HepG2 (cell line): ENCODE data around the gene IL22. TPM values are rescaled to one million over a fixed set of nuclear protein-coding genes. Genes with fewer than 3 reads are reported as not detected.

Experiments
- ATAC-seq: fragments of 200-7000 bp; cut with Tn5 transposase; 3 replicates; pipeline ENCODE4 v1.9.1; 2020; ENCODE audit warnings: mild to moderate bottlenecking, moderate library complexity
- BruUV-seq: library from RNA; stranded (reverse); fragments of 400-500 nt; replicated peaks from 2 replicates; lab custom pipeline; 2021; lab: Mats Ljungman, UMichigan
- CTCF ChIA-PET: fragments of 300-600 bp; formaldehyde crosslinking; extraction: SDS; loops from one replicate; lab custom pipeline; 2021; ENCODE audit warnings: low total read pairs, inconsistent platforms, low intra/inter-chr PET ratio; lab: Yijun Ruan, JAX
- POLR2A ChIA-PET: fragments of 350-600 bp; sonication (Branson Sonifier 250); formaldehyde crosslinking; loops from one replicate; lab custom pipeline; 2020; ENCODE audit warnings: antibody characterized with exemption, inconsistent platforms; lab: Yijun Ruan, JAX
- DNase-seq: peaks from one replicate; pipeline ENCODE4 v3.0.0-alpha.2; 2015; ENCODE audit warnings: low spot score
- FAIRE-seq: peaks from 3 replicates; lab custom pipeline; 2011; peaks lifted over from hg19 to GRCh38; lab: Jason Lieb, UNC
- H2AFZ ChIP-seq: one replicate; pipeline ENCODE4 v1.6.1; 2011; ENCODE audit warnings: low read length, inconsistent platforms
- H3K27ac ChIP-seq: fragments of 300-600 bp; 3 replicates; pipeline ENCODE4 v1.8.0; 2011; ENCODE audit warnings: mixed run types, mild to moderate bottlenecking, mixed read lengths, low read length, inconsistent platforms; ENCODE audit not compliant: insufficient read depth; ENCODE audit errors: extremely low read length
- H3K27me3 ChIP-seq, 2 experiments: fragments of 200-600 bp in 1 of 2; 2 replicates in 1 of 2; 3 replicates in 1 of 2; pipeline versions ENCODE4 v1.6.0 to v1.8.0; 2011; ENCODE audit warnings: low read length in 2 of 2, mild to moderate bottlenecking in 2 of 2, moderate library complexity in 2 of 2, inconsistent platforms in 1 of 2; ENCODE audit not compliant: insufficient read depth in 2 of 2, control insufficient read depth in 1 of 2
- H3K36me3 ChIP-seq, 2 experiments: fragments of 200-600 bp in 1 of 2; replicated peaks in 1 of 2; 2 replicates in 1 of 2; 3 replicates in 1 of 2; pipeline versions ENCODE4 v1.5.1 to v1.8.0; 2011; ENCODE audit warnings: low read length in 2 of 2, inconsistent platforms in 1 of 2; ENCODE audit not compliant: insufficient read depth in 2 of 2, control insufficient read depth in 1 of 2
- H3K4me1 ChIP-seq: 2 replicates; pipeline ENCODE4 v1.5.1; 2012; ENCODE audit warnings: low read length, inconsistent platforms; ENCODE audit not compliant: insufficient read depth
- H3K4me2 ChIP-seq: 2 replicates; pipeline ENCODE4 v1.6.0; 2011; ENCODE audit warnings: low read depth, low read length, inconsistent platforms
- H3K4me3 ChIP-seq, 3 experiments: fragments of 200-600 bp in 1 of 3; sonication (generic), shearing (Covaris generic) in 1 of 3; replicated peaks in 1 of 3; 2 replicates each; pipeline ENCODE4 v1.5.1; 2011 to 2016; ENCODE audit warnings: low read length in 3 of 3, inconsistent platforms in 2 of 3, low read depth in 2 of 3, mild to moderate bottlenecking in 2 of 3, control low read depth in 1 of 3, mixed read lengths in 1 of 3; ENCODE audit not compliant: insufficient read depth in 1 of 3
- H3K79me2 ChIP-seq: one replicate; pipeline ENCODE4 v1.6.1; 2011; ENCODE audit warnings: low read length, inconsistent platforms; ENCODE audit not compliant: insufficient read depth
- H3K9ac ChIP-seq: 2 replicates; pipeline ENCODE4 v1.6.0; 2011; ENCODE audit warnings: mild to moderate bottlenecking, low read depth, low read length, inconsistent platforms; ENCODE audit not compliant: insufficient read depth
- H3K9me3 ChIP-seq: 2 replicates; pipeline ENCODE4 v1.5.1; 2012; ENCODE audit warnings: mild to moderate bottlenecking, low read length
- H4K20me1 ChIP-seq: 2 replicates; pipeline ENCODE4 v1.6.0; 2011; ENCODE audit warnings: inconsistent platforms, mild to moderate bottlenecking, low read length, moderate library complexity; ENCODE audit not compliant: insufficient read depth
- DMAP1 ChIP-seq: IDR thresholded peaks from 2 replicates; pipeline ENCODE4 v1.6.1; 2016
- HNRNPLL ChIP-seq: fragments of 200-400 bp; formaldehyde crosslinking; IDR thresholded peaks from 2 replicates; pipeline ENCODE4 v1.6.1; 2017; ENCODE audit warnings: mild to moderate bottlenecking, low read depth, low read length; ENCODE audit not compliant: poor library complexity, severe bottlenecking
- NR2F1 ChIP-seq, 2 experiments: fragments of 450-650 bp in 1 of 2; formaldehyde crosslinking in 1 of 2; IDR thresholded peaks; 2 replicates each; pipeline versions ENCODE4 v1.5.0 to v1.6.1; 2016 to 2020; ENCODE audit warnings: mild to moderate bottlenecking in 1 of 2, missing compliant biosample characterization in 1 of 2, missing genetic modification reagents in 1 of 2, moderate library complexity in 1 of 2
- ZNF331 ChIP-seq: sonication (generic); formaldehyde crosslinking; IDR thresholded peaks from 2 replicates; pipeline ENCODE4 v1.4.0; 2020; ENCODE audit warnings: missing genetic modification reagents
- ZNF784 ChIP-seq: sonication (generic); formaldehyde crosslinking; IDR thresholded peaks from 2 replicates; pipeline ENCODE4 v1.5.1; 2020; ENCODE audit warnings: missing genetic modification reagents, mild to moderate bottlenecking, borderline replicate concordance
- ZNF790 ChIP-seq: sonication (generic); formaldehyde crosslinking; IDR thresholded peaks from 2 replicates; pipeline ENCODE4 v1.8.0; 2022; ENCODE audit warnings: missing genetic modification reagents, mild to moderate bottlenecking, borderline replicate concordance
- WGBS: methylation state at CpG from one replicate; pipeline ENCODE4 v1.1.6; 2017; ENCODE audit warnings: low lambda C conversion rate; 5-methylcytosine and 5-hydroxymethylcytosine counted together
- in situ Hi-C: cut with HindIII; loops from 2 replicates; pipeline ENCODE4 v1.10.0; 2017; ENCODE audit warnings: low pct_unique_long_range_greater_than_20kb; ENCODE audit not compliant: extremely low pct_ligation_motif_present
- intact Hi-C: fragments of 100-400 bp; cut with micrococcal nuclease; formaldehyde crosslinking; loops from one replicate; pipeline ENCODE4 v1.10.0; 2022; ENCODE audit not compliant: unreplicated experiment
- polyA plus RNA-seq, 8 experiments: library from polyadenylated mRNA; depleted of rRNA in 3 of 8; stranded (reverse) in 7 of 8; unstranded in 1 of 8; fragments of >200 nt; fragmentation: Illumina TruSeq in 4 of 8; extraction: Trizol in 4 of 8; gene quantifications; 2 replicates each; pipeline versions ENCODE4 v1.2.1 to v1.2.3, GENCODE V29; 2011 to 2016; ENCODE audit warnings: low read depth in 4 of 8, missing spikeins in 1 of 8, mixed read lengths in 1 of 8; ENCODE audit not compliant: insufficient read depth in 1 of 8
- total RNA-seq, 5 experiments: library from RNA; depleted of rRNA; stranded (reverse); fragments of >200 nt; fragmentation: Illumina TruSeq; extraction: Trizol; gene quantifications; 2 replicates each; pipeline ENCODE4 v1.2.3, GENCODE V29; 2016; ENCODE audit warnings: low read depth in 1 of 5

Gene IL22
- total and polyA plus RNA-seq, 2 of the 13 experiments (the other 11 are each of a cell fraction or from before 2014, with no cell fraction given) = not detected

GRCh38 chr12:68199127-68199526 lies 54.3 kb downstream of the IL22 start (continued):
- TF ChIP-seq NR2F1 (CRISPR knock-in tag; IDR thresholded peaks at IDR 0.05) (no peak), ZNF784 (CRISPR knock-in tag) (no peak), DMAP1 (no peak)
- TF ChIP-seq, all 625 proteins: peak for 0

- intact Hi-C loops = no loop called here
- no peak overlapping the region for H3K4me2 ChIP-seq
- no peak overlapping the region for H3K27ac ChIP-seq
- H3K79me2 ChIP-seq = no peaks in the 10 kb centered on the region
- no TSS peak for BruUV-seq
- TF ChIP-seq HNRNPLL (no peak), ZNF790 (CRISPR knock-in tag) (no peak), ZNF331 (CRISPR knock-in tag) (no peak)
- H3K27me3 ChIP-seq = no peaks in the 10 kb centered on the region; a peak in 2 of 5 replicates
- FAIRE-seq = no peak
- no peaks in the 10 kb centered on the region for H4K20me1 ChIP-seq
- H3K9ac ChIP-seq = no peak overlapping the region
- ChIA-PET CTCF (no interaction called here), POLR2A (no interaction called here)
- in situ Hi-C loops = no loop called here
- no peak for ATAC-seq
- no peaks in the 10 kb centered on the region for H3K36me3 ChIP-seq
- no peaks in the 10 kb centered on the region for H3K4me1 ChIP-seq
- H3K4me3 ChIP-seq = no peak overlapping the region
- no peak for DNase-seq
- H2AFZ ChIP-seq = peak overlapping the region; percentile 27
- no peaks in the 10 kb centered on the region for H3K9me3 ChIP-seq
- 31% methylated on average over 12 of the region's 12 CpGs for whole genome bisulfite sequencing
Observed at GRCh38 chr12:68198507-68199086, 54.8 kb downstream of the IL22 start.

Other genes with a start within 250 kb of the IL22 start
- gene IFNG, start 93.9 kb downstream of the IL22 start, total RNA-seq (2016; rRNA removed; fragmentation: Illumina TruSeq; extraction: Trizol) = not detected in 2 replicates
- gene IFNG, start 93.9 kb downstream of the IL22 start, polyA plus RNA-seq (2011; rRNA removed) = not detected in 2 replicates
- not detected in 2 replicates for gene IL26, start 27.8 kb downstream of the IL22 start, total RNA-seq (2016; rRNA removed; fragmentation: Illumina TruSeq; extraction: Trizol)
- not detected in 2 replicates for gene IL26, start 27.8 kb downstream of the IL22 start, polyA plus RNA-seq (2011; rRNA removed)
- 13.0 and 15.2 TPM in 2 replicates for gene MDM1, start 78.8 kb upstream of the IL22 start, total RNA-seq (2016; rRNA removed; fragmentation: Illumina TruSeq; extraction: Trizol)
- 3.6 and 4.6 TPM in 2 replicates for gene MDM1, start 78.8 kb upstream of the IL22 start, polyA plus RNA-seq (2011; rRNA removed)